Activated CD4-positive, alpha-beta T cell treated with anti-CD3 and anti-CD28 coated beads, Interleukin-2, amount 10 ng/mL, durations not matched to agents 7 days and 5 days (primary cell): Measurements from ENCODE around the gene RAD51B. TPM values are rescaled to one million over a fixed set of nuclear protein-coding genes. Genes with fewer than 3 reads are reported as not detected.

Experiments
- CTCF ChIA-PET: fragments of 350-600 bp; sonication (Branson Sonifier 250); formaldehyde crosslinking; loops from one replicate; lab custom pipeline; 2021; ENCODE audit warnings: antibody characterized with exemption; lab: Charles Lee
- POLR2A ChIA-PET: fragments of 350-600 bp; sonication (Branson Sonifier 250); formaldehyde crosslinking; loops from one replicate; lab custom pipeline; 2021; ENCODE audit warnings: antibody characterized with exemption; lab: Charles Lee
- DNase-seq: peaks from one replicate; pipeline ENCODE4 v3.0.0-alpha.2; 2020
- H3K27ac Mint-ChIP-seq: one replicate; pipeline ENCODE4 v1.8.0; 2021; ENCODE audit warnings: mild to moderate bottlenecking, moderate library complexity, mixed read lengths
- H3K27me3 Mint-ChIP-seq: one replicate; pipeline ENCODE4 v1.8.0; 2021; ENCODE audit warnings: mixed read lengths
- H3K36me3 Mint-ChIP-seq: one replicate; pipeline ENCODE4 v1.8.0; 2021; ENCODE audit warnings: low read depth, mixed read lengths
- H3K4me1 Mint-ChIP-seq: one replicate; pipeline ENCODE4 v1.8.0; 2021; ENCODE audit warnings: mixed read lengths
- H3K4me3 Mint-ChIP-seq: one replicate; pipeline ENCODE4 v1.8.0; 2021; ENCODE audit warnings: mild to moderate bottlenecking, moderate library complexity, mixed read lengths
- H3K9me3 Mint-ChIP-seq: one replicate; pipeline ENCODE4 v1.8.0; 2021; ENCODE audit warnings: mixed read lengths
- total RNA-seq, 2 experiments: library from RNA; stranded (reverse); gene quantifications; one replicate each; pipeline ENCODE4 v1.2.3, GENCODE V29; 2021

The RAD51B gene
- total RNA-seq, 2 experiments from 2014 or later, result 20.6 to 30.3 TPM

- H3K27me3 Mint-ChIP-seq, result no peaks in the 10 kb centered on the region
- POLR2A ChIA-PET, result interaction anchor here (0.7 to 1.1 kb wide), 2 partner anchors 106 to 180 kb away, joined by 3 to 4 read pairs; partner anchors contain the start of gene ZFP36L1
- peaks cover 53% of the 10 kb centered on the region for H3K4me1 Mint-ChIP-seq
- H3K9me3 Mint-ChIP-seq, result no peaks in the 10 kb centered on the region
- no peak for DNase-seq
- CTCF ChIA-PET, result interaction anchor here (1.7 kb wide), 1 partner anchor 9 kb away, joined by 6 read pairs; no protein-coding TSS in a partner anchor
- H3K27ac Mint-ChIP-seq, result peak overlapping the region; percentile 88
- H3K36me3 Mint-ChIP-seq, result peaks cover 3% of the 10 kb centered on the region
- H3K4me3 Mint-ChIP-seq, result no peak overlapping the region
Measured at GRCh38 chr14:68686724-68687123, 867.1 kb downstream of the RAD51B start.

- no peaks in the 10 kb centered on the region for H3K27me3 Mint-ChIP-seq
- no peaks in the 10 kb centered on the region for H3K9me3 Mint-ChIP-seq
- ChIA-PET POLR2A (interaction anchor here (0.5 kb wide), 1 partner anchor 456 kb away, joined by 4 read pairs; no protein-coding TSS in a partner anchor), CTCF (interaction anchor here (0.6 to 1.2 kb wide), 2 partner anchors 16 to 744 kb away, joined by 3 to 4 read pairs; no protein-coding TSS in a partner anchor)
- H3K4me1 Mint-ChIP-seq, result peaks cover 43% of the 10 kb centered on the region
- DNase-seq, result no peak
- peak overlapping the region; percentile 60 for H3K27ac Mint-ChIP-seq
- peaks cover 3% of the 10 kb centered on the region for H3K36me3 Mint-ChIP-seq
- no peak overlapping the region for H3K4me3 Mint-ChIP-seq
Measured at GRCh38 chr14:68687746-68688145, 868.2 kb downstream of the RAD51B start.

- Mint-ChIP-seq H3K4me1 (peaks cover 32% of the 10 kb centered on the region), H3K27me3 (no peaks in the 10 kb centered on the region), H3K9me3 (no peaks in the 10 kb centered on the region), H3K4me3 (no peak overlapping the region), H3K27ac (peak overlapping the region; percentile 33), H3K36me3 (no peaks in the 10 kb centered on the region)
- CTCF ChIA-PET, result interaction anchor here (1.0 to 1.4 kb wide), 3 partner anchors 11 to 39 kb away, joined by 3 to 5 read pairs (median 3); no protein-coding TSS in a partner anchor
- POLR2A ChIA-PET, result no interaction called here
- no peak for DNase-seq
Measured at GRCh38 chr14:68688872-68689371, 869.3 kb downstream of the RAD51B start.

GRCh38 chr14:68689511-68689910 lies 869.9 kb downstream of the RAD51B start:
- no peaks in the 10 kb centered on the region for H3K9me3 Mint-ChIP-seq
- ChIA-PET POLR2A (no interaction called here), CTCF (interaction anchor here (1.3 to 1.4 kb wide), 2 partner anchors 11 to 38 kb away, joined by 3 to 5 read pairs; no protein-coding TSS in a partner anchor)
- no peak for DNase-seq
- H3K4me3 Mint-ChIP-seq, result no peak overlapping the region
- peak overlapping the region; percentile 33 for H3K27ac Mint-ChIP-seq
- peaks cover 26% of the 10 kb centered on the region for H3K4me1 Mint-ChIP-seq
- H3K27me3 Mint-ChIP-seq, result no peaks in the 10 kb centered on the region
- no peaks in the 10 kb centered on the region for H3K36me3 Mint-ChIP-seq

GRCh38 chr14:68690089-68690958 lies 870.7 kb downstream of the RAD51B start:
- no peak overlapping the region for H3K27ac Mint-ChIP-seq
- POLR2A ChIA-PET, result no interaction called here
- no peak for DNase-seq
- H3K36me3 Mint-ChIP-seq, result no peaks in the 10 kb centered on the region
- H3K4me3 Mint-ChIP-seq, result no peak overlapping the region
- H3K9me3 Mint-ChIP-seq, result no peaks in the 10 kb centered on the region
- peaks cover 21% of the 10 kb centered on the region for H3K4me1 Mint-ChIP-seq
- H3K27me3 Mint-ChIP-seq, result no peaks in the 10 kb centered on the region
- CTCF ChIA-PET, result interaction anchor here (1.3 kb wide), 1 partner anchor 37 kb away, joined by 3 read pairs; no protein-coding TSS in a partner anchor

- no peak for DNase-seq
- Mint-ChIP-seq H3K4me3 (no peak overlapping the region), H3K27me3 (no peaks in the 10 kb centered on the region), H3K36me3 (no peaks in the 10 kb centered on the region), H3K27ac (no peak overlapping the region), H3K9me3 (no peaks in the 10 kb centered on the region), H3K4me1 (peaks cover 19% of the 10 kb centered on the region)
- CTCF ChIA-PET, result interaction anchor here (0.9 to 1.1 kb wide), 2 partner anchors 15 to 27 kb away, joined by 3 to 4 read pairs; no protein-coding TSS in a partner anchor
- POLR2A ChIA-PET, result no interaction called here
Measured at GRCh38 chr14:68691031-68691791, 871.6 kb downstream of the RAD51B start.

- no peaks in the 10 kb centered on the region for H3K36me3 Mint-ChIP-seq
Measured at GRCh38 chr14:68691792-68692118, 872.2 kb downstream of the RAD51B start.

GRCh38 chr14:68692216-68692615 lies 872.6 kb downstream of the RAD51B start:
- peaks cover 13% of the 10 kb centered on the region for H3K4me1 Mint-ChIP-seq
- DNase-seq, result no peak
- CTCF ChIA-PET, result interaction anchor here (0.9 to 1.1 kb wide), 2 partner anchors 14 to 28 kb away, joined by 3 to 4 read pairs; no protein-coding TSS in a partner anchor
- H3K27me3 Mint-ChIP-seq, result no peaks in the 10 kb centered on the region
- H3K4me3 Mint-ChIP-seq, result no peak overlapping the region
- no peaks in the 10 kb centered on the region for H3K9me3 Mint-ChIP-seq
- no peaks in the 10 kb centered on the region for H3K36me3 Mint-ChIP-seq
- no peak overlapping the region for H3K27ac Mint-ChIP-seq
- POLR2A ChIA-PET, result no interaction called here

More at GRCh38 chr14:68691792-68692118, 872.2 kb downstream of the RAD51B start:
- ChIA-PET POLR2A (no interaction called here), CTCF (interaction anchor here (0.9 to 1.1 kb wide), 2 partner anchors 14 to 28 kb away, joined by 3 to 4 read pairs; no protein-coding TSS in a partner anchor)
- Mint-ChIP-seq H3K4me3 (no peak overlapping the region), H3K4me1 (peaks cover 15% of the 10 kb centered on the region), H3K9me3 (no peaks in the 10 kb centered on the region), H3K27me3 (no peaks in the 10 kb centered on the region), H3K27ac (no peak overlapping the region)
- no peak for DNase-seq

GRCh38 chr14:68692916-68693771 lies 873.6 kb downstream of the RAD51B start:
- Mint-ChIP-seq H3K27me3 (no peaks in the 10 kb centered on the region), H3K36me3 (peaks cover 2% of the 10 kb centered on the region), H3K9me3 (peaks cover 3% of the 10 kb centered on the region), H3K4me1 (peaks cover 10% of the 10 kb centered on the region), H3K4me3 (no peak overlapping the region), H3K27ac (no peak overlapping the region)
- ChIA-PET POLR2A (no interaction called here), CTCF (interaction anchor here (1.2 to 2.1 kb wide), 2 partner anchors 8 to 100 kb away, joined by 3 to 6 read pairs; partner anchors contain the start of gene ZFP36L1)
- no peak for DNase-seq

GRCh38 chr14:68693926-68694325 lies 874.3 kb downstream of the RAD51B start:
- no peak for DNase-seq
- Mint-ChIP-seq H3K27me3 (no peaks in the 10 kb centered on the region), H3K9me3 (peaks cover 5% of the 10 kb centered on the region), H3K4me3 (no peak overlapping the region), H3K4me1 (peaks cover 10% of the 10 kb centered on the region), H3K36me3 (peaks cover 4% of the 10 kb centered on the region), H3K27ac (no peak overlapping the region)
- ChIA-PET CTCF (interaction anchor here (1.2 to 2.5 kb wide), 3 partner anchors 9 to 99 kb away, joined by 3 to 7 read pairs (median 6); partner anchors contain the start of gene ZFP36L1), POLR2A (no interaction called here)

GRCh38 chr14:68694516-68695235 lies 875.1 kb downstream of the RAD51B start:
- no peak for DNase-seq
- H3K4me3 Mint-ChIP-seq, result no peak overlapping the region
- H3K27me3 Mint-ChIP-seq, result no peaks in the 10 kb centered on the region
- POLR2A ChIA-PET, result interaction anchor here (0.6 kb wide), 1 partner anchor 347 kb away, joined by 3 read pairs; no protein-coding TSS in a partner anchor
- peaks cover 5% of the 10 kb centered on the region for H3K9me3 Mint-ChIP-seq
- CTCF ChIA-PET, result interaction anchor here (1.2 to 2.5 kb wide), 3 partner anchors 10 to 24 kb away, joined by 3 to 7 read pairs (median 6); no protein-coding TSS in a partner anchor
- peaks cover 10% of the 10 kb centered on the region for H3K4me1 Mint-ChIP-seq
- peaks cover 4% of the 10 kb centered on the region for H3K36me3 Mint-ChIP-seq
- H3K27ac Mint-ChIP-seq, result no peak overlapping the region
